Measurements from ENCODE around the gene CPVL. TPM values are rescaled to one million over a fixed set of nuclear protein-coding genes. Genes with fewer than 3 reads are reported as not detected.

The CPVL gene
- polyA plus RNA-seq, 3 donors = 410 to 1,111 (median 1,108) TPM

GRCh38 chr7:29179115-29179514 is 32.8 kb upstream of the CPVL start:
- Mint-ChIP-seq H3K36me3 (peaks cover 2 to 18% of the 10 kb centered on the region in 2 donors), H3K9me3 (no peaks in the 10 kb centered on the region), H3K4me1 (peaks cover 15% of the 10 kb centered on the region), H3K4me3 (no peak overlapping the region), H3K27me3 (ENCODE audit: low read depth in 3 of 3) (peaks cover 0 to 2% (median 2%) of the 10 kb centered on the region in 3 donors), H3K27ac (peak overlapping the region in 1 of 7 donors; percentile 55)
- Histone ChIP-seq H3K4me1 (ENCODE audit: control insufficient read depth in 1 of 2, insufficient read depth in 2 of 2, low read length in 2 of 2) (peaks cover 12 to 15% of the 10 kb centered on the region in 2 donors), H3K9ac (ENCODE audit: insufficient read depth, low read length, poor library complexity, severe bottlenecking) (no peak overlapping the region), H2AFZ (ENCODE audit: insufficient read depth, low read depth, low read length, poor library complexity, severe bottlenecking) (no peak overlapping the region), H3K4me2 (replicated peaks; ENCODE audit: extremely low read depth, low read length, poor library complexity, severe bottlenecking) (no peak overlapping the region), H4K20me1 (ENCODE audit: insufficient read depth, low read length) (peaks cover 27% of the 10 kb centered on the region), H3K4me3 (replicated peaks in 1 of 3; ENCODE audit: low read depth in 2 of 3, low read length in 3 of 3) (no peak overlapping the region), H3K27me3 (ENCODE audit: control insufficient read depth in 2 of 2, insufficient read depth in 2 of 2, low read length in 2 of 2) (no peaks in the 10 kb centered on the region), H3K36me3 (replicated peaks in 1 of 2; ENCODE audit: control insufficient read depth in 1 of 2, insufficient read depth in 2 of 2, low read length in 2 of 2) (no peaks in the 10 kb centered on the region), H3K9me3 (replicated peaks in 1 of 2; ENCODE audit: control insufficient read depth in 1 of 2, insufficient read depth in 1 of 2, low read length in 2 of 2) (no peaks in the 10 kb centered on the region), H3K79me2 (ENCODE audit: insufficient read depth, low read length) (no peaks in the 10 kb centered on the region), H3K27ac (ENCODE audit: low read depth in 1 of 2, low read length in 2 of 2) (no peak overlapping the region)
- no peak for DNase-seq
- no peak for TF ChIP-seq CTCF (IDR thresholded peaks at IDR 0.05)
- intact Hi-C loops (cut with micrococcal nuclease) = no loop called here
- 93% methylated on average over 1 of the region's 1 CpG for WGBS (ENCODE audit: insufficient coverage)

GRCh38 chr7:29177963-29178600 is 31.7 kb upstream of the CPVL start:
- WGBS (ENCODE audit: insufficient coverage) = 23% methylated on average over 8 of the region's 9 CpGs
- Histone ChIP-seq H3K9ac (ENCODE audit: insufficient read depth, low read length, poor library complexity, severe bottlenecking) (no peak overlapping the region), H2AFZ (ENCODE audit: insufficient read depth, low read depth, low read length, poor library complexity, severe bottlenecking) (no peak overlapping the region), H3K4me1 (ENCODE audit: control insufficient read depth in 1 of 2, insufficient read depth in 2 of 2, low read length in 2 of 2) (peaks cover 12 to 15% of the 10 kb centered on the region in 2 donors), H3K4me3 (replicated peaks in 1 of 3; ENCODE audit: low read depth in 2 of 3, low read length in 3 of 3) (peak overlapping the region in 1 of 3 experiments; percentile 38), H4K20me1 (ENCODE audit: insufficient read depth, low read length) (peaks cover 37% of the 10 kb centered on the region), H3K36me3 (replicated peaks in 1 of 2; ENCODE audit: control insufficient read depth in 1 of 2, insufficient read depth in 2 of 2, low read length in 2 of 2) (no peaks in the 10 kb centered on the region), H3K4me2 (replicated peaks; ENCODE audit: extremely low read depth, low read length, poor library complexity, severe bottlenecking) (peak overlapping the region; percentile 51), H3K27ac (ENCODE audit: low read depth in 1 of 2, low read length in 2 of 2) (peak overlapping the region in 1 of 2 donors; percentile 74), H3K79me2 (ENCODE audit: insufficient read depth, low read length) (no peaks in the 10 kb centered on the region), H3K27me3 (ENCODE audit: control insufficient read depth in 2 of 2, insufficient read depth in 2 of 2, low read length in 2 of 2) (no peaks in the 10 kb centered on the region), H3K9me3 (replicated peaks in 1 of 2; ENCODE audit: control insufficient read depth in 1 of 2, insufficient read depth in 1 of 2, low read length in 2 of 2) (no peaks in the 10 kb centered on the region)
- intact Hi-C loops (cut with micrococcal nuclease) = no loop called here
- no peak for TF ChIP-seq CTCF (IDR thresholded peaks at IDR 0.05)
- H3K27me3 Mint-ChIP-seq (ENCODE audit: low read depth in 3 of 3) = peaks cover 0 to 2% (median 2%) of the 10 kb centered on the region in 3 donors
- DNase-seq = peak; percentile 84 to 90 (median 89)
- peak overlapping the region; percentile 63 to 91 (median 79) for H3K27ac Mint-ChIP-seq
- H3K4me3 Mint-ChIP-seq = peak overlapping the region; percentile 14 to 57
- no peaks in the 10 kb centered on the region for H3K9me3 Mint-ChIP-seq
- H3K4me1 Mint-ChIP-seq = peaks cover 16% of the 10 kb centered on the region
- peaks cover 5 to 24% of the 10 kb centered on the region in 2 donors for H3K36me3 Mint-ChIP-seq

Data from CD14-positive monocyte (primary cell).